K562 (cell line): ENCODE measurements around the gene ELAVL3. TPM values are rescaled to one million over a fixed set of nuclear protein-coding genes. Genes with fewer than 3 reads are reported as not detected.

Source experiments
- BMI1 ChIP-seq: fragments of 150-350 bp; IDR thresholded peaks from 2 replicates; pipeline ENCODE4 v1.6.1; 2014; ENCODE audit warnings: low read length
- CBFB ChIP-seq: sonication (generic); formaldehyde crosslinking; IDR thresholded peaks from 2 replicates; pipeline ENCODE4 v1.4.0; 2020; ENCODE audit warnings: mild to moderate bottlenecking, missing genetic modification reagents
- E2F6 ChIP-seq, 2 experiments: IDR thresholded peaks; 2 replicates each; pipeline ENCODE4 v1.6.1; 2011; ENCODE audit warnings: borderline replicate concordance in 1 of 2, control low read depth in 1 of 2, low read depth in 1 of 2, low read length in 1 of 2, mild to moderate bottlenecking in 1 of 2, mixed read lengths in 1 of 2, moderate library complexity in 1 of 2; ENCODE audit not compliant: insufficient read depth in 1 of 2, insufficient read length in 1 of 2, poor library complexity in 1 of 2, severe bottlenecking in 1 of 2; ENCODE audit errors: extremely low read depth in 1 of 2
- FOS ChIP-seq: IDR thresholded peaks from 3 replicates; pipeline ENCODE4 v1.6.1; 2011; ENCODE audit not compliant: insufficient read length; ENCODE audit errors: extremely low read depth
- MAX ChIP-seq: sonication (generic); formaldehyde crosslinking; IDR thresholded peaks from 2 replicates; pipeline ENCODE4 v1.9.0; 2022; ENCODE audit warnings: mild to moderate bottlenecking, missing genetic modification reagents
- PKNOX1 ChIP-seq: fragments of 450-650 bp; IDR thresholded peaks from 2 replicates; pipeline ENCODE4 v1.6.1; 2016
- RERE ChIP-seq: sonication (generic); formaldehyde crosslinking; IDR thresholded peaks from 2 replicates; pipeline ENCODE4 v1.8.0; 2023; ENCODE audit warnings: missing genetic modification reagents, mild to moderate bottlenecking, borderline replicate concordance
- SMAD3 ChIP-seq: fragments of 450-650 bp; formaldehyde crosslinking; conservative IDR thresholded peaks from 2 replicates; pipeline ENCODE4 v1.4.0; 2020; ENCODE audit warnings: mild to moderate bottlenecking
- TCFL5 ChIP-seq: fragments of 250-450 bp; sonication (Bioruptor Pico); conservative IDR thresholded peaks from 2 replicates; pipeline ENCODE4 v1.6.1; 2021; ENCODE audit warnings: mild to moderate bottlenecking, moderate library complexity, matching md5 sums
- TFAP4 ChIP-seq: sonication (generic); formaldehyde crosslinking; IDR thresholded peaks from 2 replicates; pipeline ENCODE4 v1.8.0; 2022; ENCODE audit warnings: missing genetic modification reagents, mild to moderate bottlenecking, moderate library complexity, borderline replicate concordance
- ZBTB5 ChIP-seq: fragments of 450-650 bp; IDR thresholded peaks from 2 replicates; pipeline ENCODE4 v1.6.1; 2017; ENCODE audit warnings: antibody characterized with exemption
- ZNF398 ChIP-seq: fragments of 250-450 bp; sonication (Bioruptor Pico); IDR thresholded peaks from 2 replicates; pipeline ENCODE4 v1.8.0; 2021; ENCODE audit warnings: moderate library complexity, mild to moderate bottlenecking, inconsistent platforms
- ZNF445 ChIP-seq: fragments of 250-450 bp; sonication (Bioruptor Pico); IDR thresholded peaks from 2 replicates; pipeline ENCODE4 v1.4.0; 2020; ENCODE audit warnings: low read depth, mild to moderate bottlenecking, moderate library complexity
- polyA plus RNA-seq, 8 experiments: library from polyadenylated mRNA; depleted of rRNA in 4 of 8; stranded (reverse) in 5 of 8; unstranded in 3 of 8; fragments of >200 nt; fragmentation: Nextera tagmentation in 2 of 8; fragmentation: Illumina TruSeq in 1 of 8; extraction: Ambion mirVana in 2 of 8; extraction: Trizol in 1 of 8; gene quantifications; 2 replicates each; pipeline versions ENCODE4 v1.2.1 to v1.2.3, GENCODE V29; 2011 to 2014; ENCODE audit warnings: inconsistent platforms in 1 of 8, missing spikeins in 1 of 8
- total RNA-seq, 7 experiments: library from RNA; depleted of rRNA in 6 of 7; stranded (reverse); fragments of >200 nt in 6 of 7; fragmentation: Illumina TruSeq in 2 of 7; extraction: Trizol in 2 of 7; gene quantifications; 2 replicates each; pipeline versions ENCODE4 v1.2.1 to v1.2.3, GENCODE V29; 2011 to 2021; ENCODE audit warnings: low replicate concordance in 1 of 7

Gene ELAVL3
- total and polyA plus RNA-seq, 9 of the 15 experiments (the other 6 are each of a cell fraction or from before 2014, with no cell fraction given), result not detected

- TF ChIP-seq CBFB (CRISPR knock-in tag) (no peak), ZNF398 (no peak), FOS (peak; percentile 49), E2F6 (IDR thresholded peaks at IDR 0.05; ENCODE audit: borderline replicate concordance in 1 of 2, extremely low read depth in 1 of 2, insufficient read depth in 1 of 2, insufficient read length in 1 of 2, low read depth in 1 of 2, low read length in 1 of 2, poor library complexity in 1 of 2, severe bottlenecking in 1 of 2) (peak; percentile 30 to 51), TFAP4 (CRISPR knock-in tag) (peak; percentile 66; the same call in 1 of the 2 replicates), PKNOX1 (peak; percentile 21; the same call in 1 of the 2 replicates), ZBTB5 (no peak), BMI1 (no peak), SMAD3 (no peak), ZNF445 (CRISPR knock-in tag) (no peak), TCFL5 (CRISPR knock-in tag) (no peak), MAX (CRISPR knock-in tag) (peak; percentile 51; the same call in 1 of the 2 replicates), RERE (CRISPR knock-in tag) (no peak)
Observed at GRCh38 chr19:11530432-11530831, 49.6 kb upstream of the ELAVL3 start (continued).
